Endothelial cell of umbilical vein (primary cell): Measurements from ENCODE around the gene PRXL2A. TPM values are rescaled to one million over a fixed set of nuclear protein-coding genes. Genes with fewer than 3 reads are reported as not detected.

ENCODE experiments used
- BruUV-seq: library from RNA; stranded (reverse); fragments of 400-500 nt; replicated peaks from 2 replicates; lab custom pipeline; 2021; lab: Mats Ljungman, UMichigan
- CTCF ChIA-PET: fragments of 300-600, 350-600 bp; sonication (Branson Sonifier 250); formaldehyde crosslinking; loops from one replicate; lab custom pipeline; 2021; ENCODE audit warnings: antibody characterized with exemption, inconsistent platforms; lab: Charles Lee
- POLR2A ChIA-PET: fragments of 300-600, 350-600 bp; sonication (Branson Sonifier 250); formaldehyde crosslinking; loops from one replicate; lab custom pipeline; 2021; ENCODE audit warnings: antibody characterized with exemption, inconsistent platforms; lab: Charles Lee
- DNase-seq: peaks from one replicate; pipeline ENCODE4 v3.0.0-alpha.2; 2011; ENCODE audit warnings: low read depth, low spot score
- FAIRE-seq: peaks from 2 replicates; lab custom pipeline; 2011; peaks lifted over from hg19 to GRCh38; lab: Jason Lieb, UNC
- H2AFZ ChIP-seq: 2 replicates; pipeline ENCODE4 v1.6.0; 2012; ENCODE audit warnings: low read depth, low read length, control low read depth, inconsistent platforms
- H3K27ac ChIP-seq: 2 replicates; pipeline ENCODE4 v1.5.1; 2011; ENCODE audit warnings: low read depth, mild to moderate bottlenecking, control low read depth, low read length, moderate library complexity; ENCODE audit not compliant: insufficient read depth
- H3K27me3 ChIP-seq, 2 experiments: 2 replicates each; pipeline versions ENCODE4 v1.6.0 to v1.6.1; 2011; ENCODE audit warnings: low read length in 2 of 2, mixed read lengths in 1 of 2; ENCODE audit not compliant: control insufficient read depth in 2 of 2, insufficient read depth in 2 of 2
- H3K36me3 ChIP-seq, 2 experiments: 2 replicates in 1 of 2; 3 replicates in 1 of 2; pipeline ENCODE4 v1.5.1; 2011; ENCODE audit warnings: low read length in 2 of 2, mild to moderate bottlenecking in 1 of 2, moderate library complexity in 1 of 2; ENCODE audit not compliant: control insufficient read depth in 2 of 2, insufficient read depth in 2 of 2; ENCODE audit errors: extremely low read depth in 1 of 2
- H3K4me1 ChIP-seq: 3 replicates; pipeline ENCODE4 v1.5.1; 2011; ENCODE audit warnings: mild to moderate bottlenecking, low read length; ENCODE audit not compliant: control insufficient read depth, insufficient read depth; ENCODE audit errors: extremely low read depth
- H3K4me2 ChIP-seq: 2 replicates; pipeline ENCODE4 v1.6.1; 2011; ENCODE audit warnings: low read length, control low read depth, mixed read lengths; ENCODE audit not compliant: insufficient read depth
- H3K4me3 ChIP-seq, 3 experiments: fragments of 200-600 bp in 1 of 3; sonication (generic), shearing (Covaris generic) in 1 of 3; replicated peaks in 1 of 3; 2 replicates each; pipeline ENCODE4 v1.5.1; 2011 to 2016; ENCODE audit warnings: control low read depth in 3 of 3, low read length in 3 of 3, mild to moderate bottlenecking in 2 of 3, inconsistent platforms in 1 of 3, low read depth in 1 of 3, moderate library complexity in 1 of 3; ENCODE audit not compliant: insufficient read depth in 1 of 3
- H3K79me2 ChIP-seq: 2 replicates; pipeline ENCODE4 v1.6.0; 2012; ENCODE audit warnings: low read length, inconsistent platforms; ENCODE audit not compliant: control insufficient read depth, insufficient read depth
- H3K9ac ChIP-seq: replicated peaks from 2 replicates; pipeline ENCODE3; 2011; ENCODE audit warnings: low read length, control low read depth; ENCODE audit not compliant: insufficient read depth; ENCODE audit errors: extremely low read depth
- H3K9me1 ChIP-seq: replicated peaks from 3 replicates; pipeline ENCODE4 v1.6.0; 2011; ENCODE audit warnings: mild to moderate bottlenecking, low read length; ENCODE audit not compliant: control insufficient read depth, insufficient read depth; ENCODE audit errors: extremely low read depth
- H3K9me3 ChIP-seq: replicated peaks from 2 replicates; pipeline ENCODE4 v1.5.1; 2012; ENCODE audit warnings: low read length, inconsistent platforms; ENCODE audit not compliant: control insufficient read depth, insufficient read depth
- H4K20me1 ChIP-seq: replicated peaks from 2 replicates; pipeline ENCODE3; 2011; ENCODE audit warnings: mild to moderate bottlenecking, low read length; ENCODE audit not compliant: control insufficient read depth, insufficient read depth; ENCODE audit errors: extremely low read depth
- CTCF ChIP-seq, 2 donors: IDR thresholded peaks; 1 replicate in 1 of 2; 2 replicates in 1 of 2; pipeline ENCODE4 v1.5.1; 2011; ENCODE audit warnings: low read length in 2 of 2, mild to moderate bottlenecking in 2 of 2, moderate library complexity in 2 of 2, control low read depth in 1 of 2, inconsistent platforms in 1 of 2, low read depth in 1 of 2; ENCODE audit not compliant: insufficient read depth in 1 of 2; ENCODE audit errors: extremely low read depth in 1 of 2
- EZH2 ChIP-seq: IDR thresholded peaks from 2 replicates; pipeline ENCODE4 v1.6.1; 2012; ENCODE audit warnings: borderline replicate concordance, low read depth, mild to moderate bottlenecking, moderate library complexity, low read length, inconsistent platforms; ENCODE audit not compliant: severe bottlenecking
- FOS ChIP-seq: IDR thresholded peaks from 2 replicates; pipeline ENCODE4 v1.6.1; 2011; ENCODE audit warnings: mild to moderate bottlenecking, low read length, moderate library complexity, borderline replicate concordance; ENCODE audit not compliant: insufficient read depth
- GATA2 ChIP-seq: IDR thresholded peaks from 2 replicates; pipeline ENCODE4 v1.7.0; 2011; ENCODE audit warnings: low read depth, mild to moderate bottlenecking, moderate library complexity, mixed read lengths, low read length; ENCODE audit not compliant: insufficient read length, insufficient read depth
- JUN ChIP-seq: IDR thresholded peaks from 2 replicates; pipeline ENCODE4 v1.6.1; 2011; ENCODE audit warnings: borderline replicate concordance, low read depth; ENCODE audit not compliant: insufficient read length, insufficient read depth
- MAX ChIP-seq: IDR thresholded peaks from 2 replicates; pipeline ENCODE4 v1.6.1; 2011; ENCODE audit not compliant: insufficient read depth, insufficient read length
- MYC ChIP-seq: IDR thresholded peaks from one replicate; pipeline ENCODE4 v1.6.1; 2011; ENCODE audit warnings: mild to moderate bottlenecking, low read depth, low read length
- POLR2A ChIP-seq: IDR thresholded peaks from 2 replicates; pipeline ENCODE4 v1.6.1; 2012; ENCODE audit warnings: low read depth, mild to moderate bottlenecking, control low read depth, low read length
- POLR2AphosphoS5 ChIP-seq: IDR thresholded peaks from 2 replicates; pipeline ENCODE4 v1.6.1; 2012; ENCODE audit warnings: low read depth, mild to moderate bottlenecking, control low read depth, low read length, moderate library complexity; ENCODE audit not compliant: insufficient read depth
- dilution Hi-C: fragments of 300-500 bp; cut with MboI; formaldehyde crosslinking; loops from one replicate; pipeline ENCODE4 v1.15.0; 2019; ENCODE audit warnings: low sequenced_read_pairs; ENCODE audit not compliant: extremely low pct_ligation_motif_present
- intact Hi-C: fragments of 100-400 bp; cut with micrococcal nuclease; formaldehyde crosslinking; loops from one replicate; pipeline ENCODE4 v1.10.0; 2022
- polyA plus RNA-seq, 4 experiments: library from polyadenylated mRNA; depleted of rRNA in 3 of 4; stranded (reverse) in 3 of 4; unstranded in 1 of 4; fragments of >200 nt; gene quantifications; 2 replicates each; pipeline versions ENCODE4 v1.2.1 to v1.2.3, GENCODE V29; 2011 to 2012; ENCODE audit warnings: missing spikeins in 1 of 4
- total RNA-seq: library from RNA; stranded (reverse); gene quantifications from 2 replicates; pipeline ENCODE4 v1.2.3, GENCODE V29; 2021

PRXL2A gene
- total and polyA plus RNA-seq, 2 donors (not counting 3 experiments of a cell fraction or from before 2014, with no cell fraction given), result 113 to 321 TPM

- FAIRE-seq (no peak), DNase-seq (no peak)
- H3K9me1 ChIP-seq, result no peaks in the 10 kb centered on the region
- H3K9ac ChIP-seq, result no peak overlapping the region
- intact Hi-C loops (no loop called here), dilution Hi-C loops (no loop called here)
- H2AFZ ChIP-seq, result no peak overlapping the region
- CTCF ChIA-PET, result interaction anchor here (0.7 to 37.4 kb wide), 4 partner anchors 13 to 477 kb away, joined by 3 to 1118 read pairs (median 4); no protein-coding TSS in a partner anchor
- no peaks in the 10 kb centered on the region for H3K36me3 ChIP-seq
- H3K9me3 ChIP-seq, result no peaks in the 10 kb centered on the region
- no TSS peak for BruUV-seq
- TF ChIP-seq POLR2AphosphoS5 (no peak), MYC (no peak), GATA2 (no peak), POLR2A (no peak)
- POLR2A ChIA-PET, result no interaction called here
- H3K4me2 ChIP-seq, result no peak overlapping the region
- no peaks in the 10 kb centered on the region for H3K27me3 ChIP-seq
- no peak overlapping the region for H3K4me3 ChIP-seq
- no peaks in the 10 kb centered on the region for H3K79me2 ChIP-seq
- H3K27ac ChIP-seq, result no peak overlapping the region
- H3K4me1 ChIP-seq, result peaks cover 20% of the 10 kb centered on the region
- H4K20me1 ChIP-seq, result no peaks in the 10 kb centered on the region
These were observed 39.3 kb downstream of the PRXL2A start for GRCh38 chr10:80447436-80448190.

DNA sequence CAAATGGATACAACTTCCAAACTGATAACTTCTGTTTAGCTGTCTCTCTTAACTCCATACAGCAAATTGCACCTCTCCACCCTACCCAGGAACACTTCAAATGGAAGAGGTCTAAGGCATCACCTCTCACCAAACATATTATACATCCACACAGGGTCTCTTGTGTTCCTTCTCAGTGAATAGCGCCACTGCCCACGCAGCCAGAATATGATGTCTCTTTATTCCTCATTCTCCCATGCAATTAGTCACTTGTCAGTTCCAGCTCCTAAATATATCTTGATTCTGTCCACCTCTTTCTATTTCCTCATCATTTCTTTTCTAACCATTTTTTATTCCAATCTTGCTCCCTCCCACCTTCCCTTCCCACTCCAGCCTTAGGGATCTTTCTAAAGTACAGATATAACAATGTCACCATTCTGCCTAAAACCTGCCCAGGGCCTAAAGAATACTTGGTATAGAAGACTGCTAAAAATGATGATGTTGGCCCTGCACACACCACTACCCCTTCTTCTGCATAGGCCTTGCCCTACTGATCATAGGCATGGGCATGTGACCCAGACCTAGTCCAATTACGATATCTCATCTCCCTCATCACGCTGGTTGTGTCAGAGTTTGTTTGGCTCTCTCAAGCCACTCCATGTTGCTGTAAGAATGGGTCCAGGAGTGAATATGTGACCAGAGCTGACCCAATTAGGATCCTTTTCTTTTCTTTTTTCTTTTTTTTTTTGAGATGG lies 40.0 kb downstream of the PRXL2A start:
- dilution Hi-C loops, result no loop called here

More for the DNA sequence above, 40.0 kb downstream of the PRXL2A start:
- ChIA-PET CTCF (interaction anchor here (0.7 to 37.4 kb wide), 4 partner anchors 12 to 476 kb away, joined by 3 to 1118 read pairs (median 4); no protein-coding TSS in a partner anchor), POLR2A (no interaction called here)
- H3K4me2 ChIP-seq, result no peak overlapping the region
- no peaks in the 10 kb centered on the region for H3K9me1 ChIP-seq
- no peak overlapping the region for H3K4me3 ChIP-seq
- no TSS peak for BruUV-seq
- FAIRE-seq (no peak), DNase-seq (no peak)
- intact Hi-C loops, result no loop called here
- no peak overlapping the region for H2AFZ ChIP-seq
- no peaks in the 10 kb centered on the region for H3K36me3 ChIP-seq
- H3K27me3 ChIP-seq, result no peaks in the 10 kb centered on the region
- H3K27ac ChIP-seq, result no peak overlapping the region
- no peak overlapping the region for H3K9ac ChIP-seq
- no peaks in the 10 kb centered on the region for H3K9me3 ChIP-seq
- no peaks in the 10 kb centered on the region for H4K20me1 ChIP-seq
- peaks cover 5% of the 10 kb centered on the region for H3K79me2 ChIP-seq
- TF ChIP-seq CTCF (IDR thresholded peaks at IDR 0.05; ENCODE audit: extremely low read depth in 1 of 2, insufficient read depth in 1 of 2, low read depth in 1 of 2, low read length in 2 of 2) (no peak), FOS (no peak), JUN (no peak), MAX (no peak), POLR2A (no peak), EZH2 (no peak), GATA2 (no peak), POLR2AphosphoS5 (no peak), MYC (no peak)
- H3K4me1 ChIP-seq, result peaks cover 20% of the 10 kb centered on the region
